ENCODE measurements around the gene RIBC2.
"Not testable (repeated sequence)": the region's sequence is repeated elsewhere in the genome, so short reads cannot be mapped to it uniquely, and the experiment has no call there.

Gene RIBC2

DNA sequence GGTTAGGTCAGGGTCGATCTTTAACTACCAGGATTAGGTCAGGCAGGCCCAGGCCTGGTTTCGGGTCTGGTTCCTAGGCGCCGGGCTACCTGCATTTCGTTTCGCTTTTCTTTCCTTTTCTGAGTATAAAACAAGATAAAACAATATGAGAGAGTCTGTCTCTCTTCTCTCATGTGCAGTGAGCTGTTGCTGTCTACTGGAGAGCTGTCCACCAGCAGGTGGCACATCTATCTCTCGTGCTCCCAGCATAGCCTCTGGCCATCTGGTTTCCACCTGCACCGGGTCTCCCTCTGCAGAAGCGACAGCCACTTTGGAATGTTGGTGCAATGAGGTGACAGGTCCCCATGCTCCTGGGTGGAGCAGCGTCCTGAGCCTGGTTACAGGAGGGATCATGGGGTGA is 27.6 kb downstream of the RIBC2 start:
- Histone ChIP-seq H3K4me1 (ENCODE audit: control insufficient read depth, insufficient read depth, low read length) (peaks cover 8% of the 10 kb centered on the region), H3K9me3 (ENCODE audit: control insufficient read depth, low read length) (no peaks in the 10 kb centered on the region), H3K36me3 (ENCODE audit: control insufficient read depth, insufficient read depth, low read length) (no peaks in the 10 kb centered on the region), H3K27me3 (ENCODE audit: control insufficient read depth, insufficient read depth, low read length) (no peaks in the 10 kb centered on the region), H3K9ac (ENCODE audit: low read length) (no peak overlapping the region), H3K4me3 (ENCODE audit: low read length) (no peak overlapping the region)

DNA sequence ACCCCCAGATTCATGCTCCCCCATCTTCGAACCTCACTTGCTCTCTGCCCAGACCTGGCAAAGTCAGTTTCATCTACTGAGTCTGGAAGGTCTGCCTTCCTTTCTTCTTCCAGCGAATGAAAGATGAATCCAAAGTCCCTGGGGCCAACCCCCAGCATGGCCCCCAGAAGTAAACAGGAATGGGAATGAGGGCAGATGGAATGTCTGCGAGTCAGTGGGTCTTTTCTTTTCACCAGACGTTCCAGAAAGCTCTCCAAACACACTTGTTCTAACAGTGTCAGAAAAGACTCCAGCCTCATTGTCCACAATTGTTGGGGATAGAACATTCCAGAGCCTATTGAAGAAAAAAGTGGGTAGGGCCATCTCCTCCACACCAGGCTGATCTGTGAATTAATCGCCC is 28.6 kb downstream of the RIBC2 start:
- H3K9me3 ChIP-seq (ENCODE audit: control insufficient read depth, low read length), result no peaks in the 10 kb centered on the region
- no peaks in the 10 kb centered on the region for H3K27me3 ChIP-seq (ENCODE audit: control insufficient read depth, insufficient read depth, low read length)
- H3K9ac ChIP-seq (ENCODE audit: low read length), result no peak overlapping the region
- peaks cover 8% of the 10 kb centered on the region for H3K4me1 ChIP-seq (ENCODE audit: control insufficient read depth, insufficient read depth, low read length)
- no peak overlapping the region for H3K4me3 ChIP-seq (ENCODE audit: low read length)
- H3K36me3 ChIP-seq (ENCODE audit: control insufficient read depth, insufficient read depth, low read length), result no peaks in the 10 kb centered on the region

DNA sequence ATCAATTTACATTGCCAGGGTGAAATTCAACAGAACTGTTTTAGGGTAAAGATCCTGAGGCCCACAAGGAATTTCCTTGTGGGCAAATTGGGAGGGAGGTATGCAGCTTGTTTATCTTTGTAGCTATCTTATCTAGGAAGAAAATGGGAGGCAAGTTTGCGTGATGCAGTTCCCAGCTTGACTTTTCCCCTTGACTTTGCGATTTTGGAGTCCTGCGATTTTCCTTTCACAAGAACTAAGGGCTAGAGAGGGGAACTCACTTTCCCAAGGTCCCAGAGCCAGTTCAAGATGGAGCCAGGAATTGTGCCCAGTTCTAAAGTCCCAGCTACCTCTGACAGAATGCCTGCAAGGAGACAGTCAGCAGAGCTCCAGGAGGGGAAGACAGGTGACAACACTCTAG is 30.7 kb downstream of the RIBC2 start:
- H3K9me3 ChIP-seq (ENCODE audit: control insufficient read depth, low read length), result no peaks in the 10 kb centered on the region
- H3K9ac ChIP-seq (ENCODE audit: low read length), result no peak overlapping the region
- H3K27me3 ChIP-seq (ENCODE audit: control insufficient read depth, insufficient read depth, low read length), result no peaks in the 10 kb centered on the region
- H3K36me3 ChIP-seq (ENCODE audit: control insufficient read depth, insufficient read depth, low read length), result no peaks in the 10 kb centered on the region
- H3K4me1 ChIP-seq (ENCODE audit: control insufficient read depth, insufficient read depth, low read length), result peaks cover 8% of the 10 kb centered on the region
- H3K4me3 ChIP-seq (ENCODE audit: low read length), result no peak overlapping the region

GRCh38 chr22:45445031-45445710 is 31.7 kb downstream of the RIBC2 start:
- Histone ChIP-seq H3K9me3 (ENCODE audit: control insufficient read depth, low read length) (no peaks in the 10 kb centered on the region), H3K4me1 (ENCODE audit: control insufficient read depth, insufficient read depth, low read length) (peaks cover 8% of the 10 kb centered on the region), H3K9ac (ENCODE audit: low read length) (no peak overlapping the region), H3K27me3 (ENCODE audit: control insufficient read depth, insufficient read depth, low read length) (no peaks in the 10 kb centered on the region), H3K4me3 (ENCODE audit: low read length) (no peak overlapping the region), H3K36me3 (ENCODE audit: control insufficient read depth, insufficient read depth, low read length) (no peaks in the 10 kb centered on the region)

DNA sequence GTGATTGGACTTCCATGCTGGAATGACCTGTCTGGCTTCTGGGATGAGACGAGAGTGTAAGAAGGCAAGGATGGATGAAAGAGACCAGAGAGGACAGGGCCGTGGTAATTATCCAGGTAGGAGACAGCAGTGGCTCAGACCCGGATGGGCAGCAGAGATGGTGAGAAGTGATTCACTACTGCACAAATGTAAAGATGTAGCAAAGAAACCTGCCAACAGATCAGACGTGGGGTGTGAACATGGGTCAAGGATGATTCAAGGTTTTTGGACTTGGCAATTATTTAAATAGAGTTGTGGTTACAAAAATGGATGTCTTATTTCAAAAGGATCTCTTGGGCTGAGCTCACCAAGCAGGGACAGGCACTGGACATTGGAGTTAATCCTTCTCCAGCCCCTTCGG is 32.7 kb downstream of the RIBC2 start:
- Histone ChIP-seq H3K27me3 (ENCODE audit: control insufficient read depth, insufficient read depth, low read length) (no peaks in the 10 kb centered on the region), H3K4me1 (ENCODE audit: control insufficient read depth, insufficient read depth, low read length) (peaks cover 2% of the 10 kb centered on the region), H3K9me3 (ENCODE audit: control insufficient read depth, low read length) (no peaks in the 10 kb centered on the region), H3K36me3 (ENCODE audit: control insufficient read depth, insufficient read depth, low read length) (no peaks in the 10 kb centered on the region), H3K4me3 (ENCODE audit: low read length) (no peak overlapping the region), H3K9ac (ENCODE audit: low read length) (no peak overlapping the region)

DNA sequence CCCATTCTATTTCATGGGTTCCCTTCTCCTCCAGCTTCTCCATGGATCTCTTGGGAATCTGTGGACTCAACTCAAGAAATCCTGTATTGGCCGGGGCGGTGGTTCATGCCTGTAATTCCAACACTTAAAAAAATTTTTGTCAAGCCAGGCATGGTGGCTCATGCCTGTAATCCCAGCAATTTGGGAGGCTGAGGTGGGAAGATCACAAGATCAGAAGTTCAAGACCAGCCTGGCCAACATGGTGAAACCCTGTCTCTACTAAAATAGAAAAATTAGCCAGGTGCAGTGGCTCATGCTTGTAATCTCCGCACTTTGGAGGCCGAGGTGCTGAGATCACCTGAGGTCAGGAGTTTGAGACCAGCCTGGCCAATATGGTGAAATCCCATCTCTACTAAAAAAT is 34.1 kb downstream of the RIBC2 start:
- H3K9me3 ChIP-seq (ENCODE audit: control insufficient read depth, low read length); H3K27me3 ChIP-seq (ENCODE audit: control insufficient read depth, insufficient read depth, low read length); H3K9ac ChIP-seq (ENCODE audit: low read length); H3K4me3 ChIP-seq (ENCODE audit: low read length); H3K4me1 ChIP-seq (ENCODE audit: control insufficient read depth, insufficient read depth, low read length); H3K36me3 ChIP-seq (ENCODE audit: control insufficient read depth, insufficient read depth, low read length): not testable (repeated sequence)

- Histone ChIP-seq H3K36me3 (ENCODE audit: control insufficient read depth, insufficient read depth, low read length) (no peaks in the 10 kb centered on the region), H3K4me1 (ENCODE audit: control insufficient read depth, insufficient read depth, low read length) (no peaks in the 10 kb centered on the region), H3K9ac (ENCODE audit: low read length) (no peak overlapping the region), H3K27me3 (ENCODE audit: control insufficient read depth, insufficient read depth, low read length) (no peaks in the 10 kb centered on the region), H3K4me3 (ENCODE audit: low read length) (no peak overlapping the region), H3K9me3 (ENCODE audit: control insufficient read depth, low read length) (no peaks in the 10 kb centered on the region)
Measured at GRCh38 chr22:45448431-45448830, 34.9 kb downstream of the RIBC2 start.

GRCh38 chr22:45449442-45449841 is 35.9 kb downstream of the RIBC2 start:
- H3K36me3 ChIP-seq (ENCODE audit: control insufficient read depth, insufficient read depth, low read length); H3K4me3 ChIP-seq (ENCODE audit: low read length); H3K9me3 ChIP-seq (ENCODE audit: control insufficient read depth, low read length); H3K27me3 ChIP-seq (ENCODE audit: control insufficient read depth, insufficient read depth, low read length); H3K9ac ChIP-seq (ENCODE audit: low read length); H3K4me1 ChIP-seq (ENCODE audit: control insufficient read depth, insufficient read depth, low read length): not testable (repeated sequence)

- Histone ChIP-seq H3K27me3 (ENCODE audit: control insufficient read depth, insufficient read depth, low read length) (no peaks in the 10 kb centered on the region), H3K9ac (ENCODE audit: low read length) (no peak overlapping the region), H3K4me1 (ENCODE audit: control insufficient read depth, insufficient read depth, low read length) (no peaks in the 10 kb centered on the region), H3K36me3 (ENCODE audit: control insufficient read depth, insufficient read depth, low read length) (no peaks in the 10 kb centered on the region), H3K4me3 (ENCODE audit: low read length) (no peak overlapping the region), H3K9me3 (ENCODE audit: control insufficient read depth, low read length) (no peaks in the 10 kb centered on the region)
Measured at GRCh38 chr22:45450101-45450785, 36.8 kb downstream of the RIBC2 start.

DNA sequence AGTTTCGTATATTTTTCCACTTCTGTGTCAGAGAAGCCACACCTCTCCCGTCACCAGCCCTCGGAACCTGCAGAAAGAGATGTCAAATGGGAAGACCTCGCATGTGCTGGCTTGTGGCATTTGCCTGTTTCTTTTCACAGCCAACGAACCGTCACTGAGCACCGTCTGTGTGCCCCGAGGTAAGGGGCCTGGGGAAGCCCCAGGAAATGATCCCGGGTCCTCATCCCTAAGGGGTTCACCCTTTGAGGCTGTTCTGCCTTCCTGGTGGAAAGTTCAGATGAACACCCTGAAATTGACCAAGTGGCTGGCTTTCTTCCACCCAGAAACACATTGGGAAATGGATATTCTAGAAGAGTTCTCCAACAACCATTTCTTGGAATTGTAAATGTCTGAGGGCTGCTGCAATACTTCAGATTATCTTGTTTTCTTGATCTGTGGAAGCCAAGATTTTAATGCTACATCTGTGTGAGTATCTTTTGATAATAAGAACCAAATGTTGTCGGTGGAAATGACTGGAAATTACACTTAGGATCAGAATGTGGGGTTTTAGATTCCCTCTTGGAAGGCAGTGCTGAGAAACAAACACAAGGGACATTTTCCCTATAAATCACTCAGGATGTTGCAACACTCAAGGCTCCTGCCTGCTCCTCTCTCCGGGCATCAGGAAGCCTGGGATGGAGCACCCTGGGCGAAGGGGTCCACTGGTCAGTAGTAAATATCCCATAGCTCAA is 37.6 kb downstream of the RIBC2 start:
- no peak overlapping the region for H3K9ac ChIP-seq (ENCODE audit: low read length)
- no peak overlapping the region for H3K4me3 ChIP-seq (ENCODE audit: low read length)
- no peaks in the 10 kb centered on the region for H3K9me3 ChIP-seq (ENCODE audit: control insufficient read depth, low read length)
- no peaks in the 10 kb centered on the region for H3K4me1 ChIP-seq (ENCODE audit: control insufficient read depth, insufficient read depth, low read length)
- H3K27me3 ChIP-seq (ENCODE audit: control insufficient read depth, insufficient read depth, low read length), result no peaks in the 10 kb centered on the region
- H3K36me3 ChIP-seq (ENCODE audit: control insufficient read depth, insufficient read depth, low read length), result no peaks in the 10 kb centered on the region

DNA sequence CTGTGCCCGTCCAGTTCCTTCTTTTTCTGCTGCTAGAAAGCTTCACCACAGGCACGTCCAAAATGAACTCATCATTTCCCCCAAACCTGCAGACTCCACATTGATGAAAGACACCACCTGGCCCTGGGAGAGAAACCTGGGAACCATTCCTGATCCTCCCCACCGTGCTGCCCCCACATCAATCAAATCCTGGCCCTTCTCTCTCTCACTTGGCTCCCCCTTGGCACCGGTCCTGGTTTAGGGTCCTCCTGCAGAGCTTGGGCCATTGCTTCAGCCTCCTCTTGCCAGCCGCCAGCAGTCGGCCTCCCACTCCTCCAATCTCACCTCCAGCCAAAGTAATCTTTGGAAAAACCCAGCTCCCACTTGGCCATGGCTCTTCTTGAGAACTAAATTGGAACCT is 38.5 kb downstream of the RIBC2 start:
- no peaks in the 10 kb centered on the region for H3K9me3 ChIP-seq (ENCODE audit: control insufficient read depth, low read length)
- H3K36me3 ChIP-seq (ENCODE audit: control insufficient read depth, insufficient read depth, low read length), result no peaks in the 10 kb centered on the region
- no peaks in the 10 kb centered on the region for H3K27me3 ChIP-seq (ENCODE audit: control insufficient read depth, insufficient read depth, low read length)
- no peaks in the 10 kb centered on the region for H3K4me1 ChIP-seq (ENCODE audit: control insufficient read depth, insufficient read depth, low read length)
- H3K9ac ChIP-seq (ENCODE audit: low read length), result no peak overlapping the region
- no peak overlapping the region for H3K4me3 ChIP-seq (ENCODE audit: low read length)

- no peaks in the 10 kb centered on the region for H3K4me1 ChIP-seq (ENCODE audit: control insufficient read depth, insufficient read depth, low read length)
- no peaks in the 10 kb centered on the region for H3K36me3 ChIP-seq (ENCODE audit: control insufficient read depth, insufficient read depth, low read length)
- H3K9ac ChIP-seq (ENCODE audit: low read length), result no peak overlapping the region
- H3K4me3 ChIP-seq (ENCODE audit: low read length), result no peak overlapping the region
- no peaks in the 10 kb centered on the region for H3K27me3 ChIP-seq (ENCODE audit: control insufficient read depth, insufficient read depth, low read length)
- H3K9me3 ChIP-seq (ENCODE audit: control insufficient read depth, low read length), result no peaks in the 10 kb centered on the region
Measured at GRCh38 chr22:45452565-45453379, 39.3 kb downstream of the RIBC2 start.
